Activated T-cell treated with anti-CD3 and anti-CD28 coated beads, Interleukin-2, amount 50 U/mL, for 72 hours (primary cell): ENCODE measurements around the gene FMNL1. TPM values are rescaled to one million over a fixed set of nuclear protein-coding genes. Genes with fewer than 3 reads are reported as not detected.

Source experiments
- ATAC-seq, 2 donors: fragments of 150-1000 bp; cut with Tn5 transposase; replicated peaks in 1 of 2; 2 replicates each; pipeline ENCODE4 v1.10.0; 2021; ENCODE audit warnings: moderate library complexity in 2 of 2, mild to moderate bottlenecking in 1 of 2
- DNase-seq, 2 donors: peaks; one replicate each; pipeline ENCODE4 v3.0.0; 2021 to 2022; ENCODE audit warnings: mixed read lengths in 1 of 2
- H3K27ac Mint-ChIP-seq: one replicate; pipeline ENCODE4 v1.8.0; 2022; ENCODE audit warnings: mild to moderate bottlenecking, moderate library complexity, mixed read lengths
- H3K27me3 Mint-ChIP-seq: one replicate; pipeline ENCODE4 v1.8.0; 2022; ENCODE audit warnings: low read depth, mixed read lengths
- H3K36me3 Mint-ChIP-seq, 2 donors: one replicate each; pipeline ENCODE4 v1.8.0; 2022; ENCODE audit warnings: mixed read lengths in 2 of 2, mild to moderate bottlenecking in 1 of 2; ENCODE audit not compliant: insufficient read depth in 2 of 2
- H3K4me1 Mint-ChIP-seq: one replicate; pipeline ENCODE4 v1.8.0; 2022; ENCODE audit warnings: low read depth, mixed read lengths
- H3K4me3 Mint-ChIP-seq, 2 donors: one replicate each; pipeline ENCODE4 v1.8.0; 2022; ENCODE audit warnings: mild to moderate bottlenecking in 2 of 2, mixed read lengths in 2 of 2, moderate library complexity in 2 of 2
- H3K9me3 Mint-ChIP-seq, 2 donors: one replicate each; pipeline ENCODE4 v1.8.0; 2022; ENCODE audit warnings: mixed read lengths in 2 of 2
- total RNA-seq, 2 donors: library from RNA; stranded (reverse); gene quantifications; one replicate each; pipeline ENCODE4 v1.2.3, GENCODE V29; 2022

The FMNL1 gene
- total RNA-seq, 2 donors from 2014 or later: 559 to 689 TPM

DNA sequence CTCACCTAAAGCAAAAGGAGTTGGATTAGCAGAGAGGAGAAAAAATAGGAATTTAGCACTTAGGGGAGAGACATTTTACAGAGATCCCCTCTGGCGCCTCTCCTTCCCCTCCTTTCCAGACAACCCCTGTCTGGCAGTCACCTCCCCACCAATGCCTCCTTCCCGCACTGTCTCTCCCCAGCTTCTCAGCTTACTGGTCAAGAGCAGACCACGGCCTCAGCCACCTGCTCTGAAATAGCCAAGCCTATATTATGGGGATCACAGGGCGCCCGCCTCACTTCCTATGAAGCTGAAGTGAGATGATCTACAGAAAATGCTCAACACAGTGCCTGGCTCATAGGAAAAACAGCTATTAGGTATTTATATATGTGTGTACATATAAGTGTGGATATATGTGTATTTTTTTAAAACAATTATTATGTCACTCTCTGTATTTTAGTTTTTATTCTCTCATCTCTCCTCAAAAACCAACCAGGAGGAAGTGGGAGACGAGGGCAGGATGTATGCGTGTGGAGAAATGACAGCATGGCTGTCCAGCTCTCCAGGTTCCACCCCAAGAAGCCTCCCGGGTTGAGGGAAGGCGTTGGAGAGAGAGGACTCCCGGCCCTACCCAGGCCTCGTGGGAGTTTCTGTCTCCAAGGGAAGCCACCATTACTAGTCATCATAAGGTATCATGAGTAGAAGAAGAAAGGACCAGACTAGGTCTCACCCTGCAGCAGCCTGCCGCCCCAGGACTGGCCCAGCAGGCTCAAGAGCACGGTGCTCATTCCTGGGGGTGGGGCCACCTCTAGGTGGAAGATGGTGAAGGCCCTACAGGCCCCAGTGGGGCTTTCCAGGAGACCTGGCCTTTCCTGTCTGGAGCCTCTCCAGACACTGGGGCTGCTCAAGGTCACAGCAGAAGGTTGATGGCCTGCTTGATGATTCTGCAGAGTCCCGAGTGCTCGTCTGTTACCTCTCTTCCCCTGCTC lies 67.9 kb downstream of the FMNL1 start:
- H3K36me3 Mint-ChIP-seq: peaks cover 9 to 19% of the 10 kb centered on the region in 2 donors
- H3K4me1 Mint-ChIP-seq: peaks cover 34% of the 10 kb centered on the region
- peak overlapping the region; percentile 60 for H3K27ac Mint-ChIP-seq
- H3K27me3 Mint-ChIP-seq: no peaks in the 10 kb centered on the region
- no peak overlapping the region for H3K4me3 Mint-ChIP-seq
- no peak for ATAC-seq
- no peak for DNase-seq
- no peaks in the 10 kb centered on the region for H3K9me3 Mint-ChIP-seq

- ATAC-seq: no peak
- H3K27me3 Mint-ChIP-seq: no peaks in the 10 kb centered on the region
- no peak for DNase-seq
- peaks cover 41% of the 10 kb centered on the region for H3K4me1 Mint-ChIP-seq
- no peak overlapping the region for H3K27ac Mint-ChIP-seq
- peaks cover 3 to 17% of the 10 kb centered on the region in 2 donors for H3K36me3 Mint-ChIP-seq
- H3K4me3 Mint-ChIP-seq: no peak overlapping the region
- H3K9me3 Mint-ChIP-seq: no peaks in the 10 kb centered on the region
Observed at GRCh38 chr17:45290269-45290765, 68.6 kb downstream of the FMNL1 start.

- peaks cover 51% of the 10 kb centered on the region for H3K4me1 Mint-ChIP-seq
- H3K36me3 Mint-ChIP-seq: peaks cover 3 to 21% of the 10 kb centered on the region in 2 donors
- ATAC-seq: no peak
- no peak for DNase-seq
- no peaks in the 10 kb centered on the region for H3K9me3 Mint-ChIP-seq
- no peak overlapping the region for H3K4me3 Mint-ChIP-seq
- no peaks in the 10 kb centered on the region for H3K27me3 Mint-ChIP-seq
- peak overlapping the region; percentile 70 for H3K27ac Mint-ChIP-seq
Observed at GRCh38 chr17:45291171-45291805, 69.6 kb downstream of the FMNL1 start.

DNA sequence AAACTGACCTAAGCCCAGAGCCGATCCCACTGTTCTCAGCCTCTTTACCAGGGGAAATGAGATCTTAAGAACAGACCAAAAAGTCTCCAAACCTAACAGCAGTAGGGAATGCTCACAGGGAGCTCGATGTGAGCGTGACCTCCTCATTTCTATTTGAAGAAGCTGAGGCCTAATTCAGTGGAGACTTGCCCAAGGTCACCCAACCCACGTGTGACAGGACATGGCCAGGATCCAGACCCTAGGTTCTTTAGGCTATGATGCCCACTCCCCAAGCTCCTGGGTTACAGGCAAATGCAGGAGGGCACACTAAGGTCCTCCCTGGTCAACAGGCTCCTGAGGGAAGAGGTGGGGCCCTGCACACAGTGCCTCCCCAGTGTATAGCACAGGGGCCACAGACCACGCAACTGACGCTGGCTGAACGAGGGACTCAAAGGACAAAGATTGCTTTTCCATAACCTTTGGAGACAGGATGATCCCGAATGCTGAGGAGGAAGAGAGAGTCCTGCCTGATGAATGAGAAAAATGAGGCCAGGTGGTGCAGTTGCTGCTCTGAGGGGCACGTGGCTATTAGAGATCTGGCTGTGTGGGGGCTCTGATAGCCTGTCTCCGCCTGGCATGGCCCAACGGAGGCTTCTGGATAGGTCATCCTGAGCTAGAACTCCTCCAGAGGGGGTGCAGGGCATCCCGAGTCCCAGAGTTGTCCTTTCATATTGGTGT lies 71.2 kb downstream of the FMNL1 start:
- peaks cover 62% of the 10 kb centered on the region for H3K4me1 Mint-ChIP-seq
- no peaks in the 10 kb centered on the region for H3K9me3 Mint-ChIP-seq
- peaks cover 6 to 26% of the 10 kb centered on the region in 2 donors for H3K36me3 Mint-ChIP-seq
- ATAC-seq (no peak), DNase-seq (no peak)
- peak overlapping the region; percentile 84 for H3K27ac Mint-ChIP-seq
- no peak overlapping the region for H3K4me3 Mint-ChIP-seq
- H3K27me3 Mint-ChIP-seq: no peaks in the 10 kb centered on the region

DNA sequence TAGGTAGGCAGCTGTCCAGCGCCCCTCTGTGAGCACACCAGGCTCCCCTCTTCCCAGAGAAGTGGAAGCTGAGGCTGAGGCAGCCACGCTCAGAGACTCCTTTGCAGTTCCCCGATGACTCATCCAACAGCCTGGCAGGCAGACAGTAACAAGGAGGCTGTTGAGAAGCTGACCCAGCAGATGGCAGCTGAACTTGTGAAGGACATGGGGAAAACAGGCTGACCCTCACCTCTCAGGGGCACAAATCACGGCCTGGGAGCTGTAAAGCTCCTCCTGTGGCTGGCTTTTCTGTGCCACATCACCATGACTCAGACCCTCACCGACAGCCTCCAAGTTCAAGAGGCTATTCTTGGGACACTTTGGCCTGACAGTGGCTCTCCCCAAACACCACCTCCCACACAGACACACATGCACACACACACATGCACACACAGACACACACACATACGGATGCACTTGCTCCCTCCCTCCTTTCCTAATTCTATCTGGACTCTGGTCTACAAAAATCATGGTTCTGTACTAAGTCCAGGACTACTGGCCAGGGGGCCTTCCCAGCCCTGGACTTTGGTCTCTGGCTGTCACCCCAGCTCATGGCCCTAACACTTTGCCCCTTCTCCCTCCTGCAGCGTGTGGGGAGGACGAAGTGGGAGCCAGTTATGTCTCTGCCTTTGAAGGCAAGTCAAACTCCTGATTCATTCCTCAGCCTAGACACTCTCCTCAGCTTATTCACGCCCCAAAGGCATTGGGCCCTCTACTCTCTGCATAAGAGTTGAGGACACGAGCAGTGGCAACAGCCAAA lies 71.9 kb downstream of the FMNL1 start:
- H3K27me3 Mint-ChIP-seq: no peaks in the 10 kb centered on the region
- DNase-seq (peak in 1 of 2 donors; percentile 23), ATAC-seq (peak; percentile 39 to 56)
- H3K4me3 Mint-ChIP-seq: peak overlapping the region in 1 of 2 donors; percentile 16
- peak overlapping the region; percentile 84 for H3K27ac Mint-ChIP-seq
- peaks cover 70% of the 10 kb centered on the region for H3K4me1 Mint-ChIP-seq
- H3K36me3 Mint-ChIP-seq: peaks cover 9 to 33% of the 10 kb centered on the region in 2 donors
- no peaks in the 10 kb centered on the region for H3K9me3 Mint-ChIP-seq

GRCh38 chr17:45294506-45294905 lies 72.8 kb downstream of the FMNL1 start:
- no peaks in the 10 kb centered on the region for H3K27me3 Mint-ChIP-seq
- peaks cover 12 to 38% of the 10 kb centered on the region in 2 donors for H3K36me3 Mint-ChIP-seq

DNA sequence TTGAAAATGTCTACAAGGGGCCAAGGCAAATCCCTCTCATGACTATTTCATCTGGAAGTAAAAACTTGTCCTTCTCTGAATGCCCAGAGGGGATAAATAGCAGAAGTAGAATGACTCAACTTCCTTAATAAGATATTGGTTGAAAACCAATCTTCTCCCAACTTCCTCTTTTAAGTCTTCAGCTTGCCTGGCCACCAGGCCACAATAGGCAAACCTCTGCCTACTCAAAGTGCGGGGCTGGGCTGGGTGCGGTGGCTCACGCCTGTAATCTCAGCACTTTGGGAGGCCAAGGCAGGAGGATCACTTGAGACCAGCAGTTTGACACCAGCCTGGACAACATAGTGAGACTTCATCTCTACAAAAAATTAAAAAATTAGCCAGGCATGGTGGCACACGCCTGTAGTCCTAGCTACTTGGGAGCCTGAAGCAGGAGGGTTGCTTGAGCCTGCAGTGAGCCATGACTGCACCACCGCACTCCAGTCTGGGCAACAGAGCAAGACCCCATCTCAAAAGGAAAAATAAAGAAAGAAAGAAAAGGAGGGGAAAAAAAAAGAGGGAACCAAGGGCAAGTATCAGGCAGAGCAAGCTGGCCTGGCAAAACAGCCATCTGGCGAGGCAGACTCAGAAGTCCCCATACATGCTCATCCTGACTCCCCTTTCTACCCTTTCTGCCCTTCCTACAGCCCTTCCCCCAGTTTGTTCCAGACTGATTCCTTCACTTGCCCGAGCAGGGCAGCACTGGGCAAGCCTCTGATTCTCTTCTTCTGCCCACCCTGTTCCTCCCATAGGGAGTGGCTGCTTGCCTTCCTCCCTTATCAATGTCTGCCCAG lies 74.5 kb downstream of the FMNL1 start:
- DNase-seq: no peak
- Mint-ChIP-seq H3K4me3 (peak overlapping the region; percentile 47 to 71), H3K27me3 (no peaks in the 10 kb centered on the region), H3K27ac (peak overlapping the region; percentile 68), H3K36me3 (peaks cover 13 to 32% of the 10 kb centered on the region in 2 donors), H3K9me3 (no peaks in the 10 kb centered on the region), H3K4me1 (peaks cover 96% of the 10 kb centered on the region)
- ATAC-seq: no peak

More at GRCh38 chr17:45294506-45294905, 72.8 kb downstream of the FMNL1 start:
- peaks cover 79% of the 10 kb centered on the region for H3K4me1 Mint-ChIP-seq
- H3K27ac Mint-ChIP-seq: peak overlapping the region; percentile 68
- no peak for DNase-seq
- no peak for ATAC-seq
- no peaks in the 10 kb centered on the region for H3K9me3 Mint-ChIP-seq
- H3K4me3 Mint-ChIP-seq: no peak overlapping the region

GRCh38 chr17:45296833-45297124 lies 75.1 kb downstream of the FMNL1 start:
- peak overlapping the region; percentile 47 to 71 for H3K4me3 Mint-ChIP-seq
- peaks cover 13 to 33% of the 10 kb centered on the region in 2 donors for H3K36me3 Mint-ChIP-seq
- H3K27me3 Mint-ChIP-seq: no peaks in the 10 kb centered on the region
- H3K4me1 Mint-ChIP-seq: peaks cover 97% of the 10 kb centered on the region
- H3K9me3 Mint-ChIP-seq: no peaks in the 10 kb centered on the region
- ATAC-seq (no peak), DNase-seq (no peak)
- peak overlapping the region; percentile 68 for H3K27ac Mint-ChIP-seq

Other genes with a start within 250 kb of the FMNL1 start
- gene DCAKD, start 170.3 kb upstream of the FMNL1 start, total RNA-seq: 10 to 100 TPM; 42.0 to 59.2 TPM
- 100 to 1,000 TPM; 130 to 145 TPM for gene NMT1, start 160.6 kb upstream of the FMNL1 start, total RNA-seq
- gene PLCD3, start 89.4 kb upstream of the FMNL1 start, total RNA-seq: 1 to 10 TPM; 3.1 to 4.5 TPM
- gene ACBD4, start 86.2 kb upstream of the FMNL1 start, total RNA-seq: 10 to 100 TPM; 17.9 to 20.1 TPM
- gene HEXIM1, start 73.4 kb upstream of the FMNL1 start, total RNA-seq: 10 to 100 TPM; 58.0 to 63.3 TPM
- 10 to 100 TPM; 12.5 to 13.0 TPM for gene HEXIM2, start 60.0 kb upstream of the FMNL1 start, total RNA-seq
- gene SPATA32, start 40.2 kb downstream of the FMNL1 start, total RNA-seq: 1 to 10 TPM; 1.4 to 1.7 TPM
- 10 to 100 TPM; 71.8 to 78.0 TPM for gene MAP3K14, start 95.1 kb downstream of the FMNL1 start, total RNA-seq
- 10 to 100 TPM; 41.4 to 42.6 TPM for gene ARHGAP27, start 211.0 kb downstream of the FMNL1 start, total RNA-seq